Tibial nerve (tissue), 3 donors: ENCODE measurements around the gene B4GALT2.

Experiments used
- POLR2A ChIP-seq, 2 donors: fragments of 450-650 bp; IDR thresholded peaks; one replicate each; pipeline ENCODE4 v1.6.1; 2017; ENCODE audit warnings: antibody characterized with exemption in 2 of 2, mild to moderate bottlenecking in 2 of 2, moderate library complexity in 2 of 2
- TF ChIP-seq, protein P1 (sequence below), 5 experiments: fragments of 200-600 bp in 3 of 5; fragments of 450-650 bp in 2 of 5; sonication (generic) in 3 of 5; IDR thresholded peaks; one replicate each; pipeline ENCODE4 v1.5.1; 2016 to 2019; ENCODE audit warnings: antibody characterized with exemption in 5 of 5, mild to moderate bottlenecking in 3 of 5, moderate library complexity in 2 of 5

DNA sequence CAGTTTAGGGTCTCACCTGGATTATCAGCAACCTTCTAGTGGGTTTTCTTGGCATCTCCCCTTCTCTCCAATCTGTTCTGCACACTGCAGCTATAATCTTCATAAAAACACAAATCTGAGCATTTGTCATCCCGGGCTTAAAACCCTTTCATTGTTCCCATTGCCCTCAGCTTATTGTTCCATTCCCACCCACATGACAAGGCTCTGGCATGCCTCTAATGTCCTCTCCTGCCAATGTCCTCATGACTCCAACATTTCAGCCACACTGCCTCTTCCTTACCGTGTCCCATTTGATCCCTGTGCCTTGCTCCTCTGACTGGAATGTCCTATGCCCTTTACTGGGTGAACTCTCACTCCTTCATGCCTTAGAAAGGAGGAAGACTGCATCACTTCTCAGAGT lies 16.7 kb upstream of the B4GALT2 start:
- TF ChIP-seq, protein P1, sequence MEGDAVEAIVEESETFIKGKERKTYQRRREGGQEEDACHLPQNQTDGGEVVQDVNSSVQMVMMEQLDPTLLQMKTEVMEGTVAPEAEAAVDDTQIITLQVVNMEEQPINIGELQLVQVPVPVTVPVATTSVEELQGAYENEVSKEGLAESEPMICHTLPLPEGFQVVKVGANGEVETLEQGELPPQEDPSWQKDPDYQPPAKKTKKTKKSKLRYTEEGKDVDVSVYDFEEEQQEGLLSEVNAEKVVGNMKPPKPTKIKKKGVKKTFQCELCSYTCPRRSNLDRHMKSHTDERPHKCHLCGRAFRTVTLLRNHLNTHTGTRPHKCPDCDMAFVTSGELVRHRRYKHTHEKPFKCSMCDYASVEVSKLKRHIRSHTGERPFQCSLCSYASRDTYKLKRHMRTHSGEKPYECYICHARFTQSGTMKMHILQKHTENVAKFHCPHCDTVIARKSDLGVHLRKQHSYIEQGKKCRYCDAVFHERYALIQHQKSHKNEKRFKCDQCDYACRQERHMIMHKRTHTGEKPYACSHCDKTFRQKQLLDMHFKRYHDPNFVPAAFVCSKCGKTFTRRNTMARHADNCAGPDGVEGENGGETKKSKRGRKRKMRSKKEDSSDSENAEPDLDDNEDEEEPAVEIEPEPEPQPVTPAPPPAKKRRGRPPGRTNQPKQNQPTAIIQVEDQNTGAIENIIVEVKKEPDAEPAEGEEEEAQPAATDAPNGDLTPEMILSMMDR (IDR thresholded peaks at IDR 0.05) = no peak
- no peak for TF ChIP-seq POLR2A (IDR thresholded peaks at IDR 0.05)
